ENCODE measurements around the gene SORCS2. TPM values are rescaled to one million over a fixed set of nuclear protein-coding genes. Genes with fewer than 3 reads are reported as not detected.

SORCS2 gene
- total RNA-seq, 1 experiment from 2014 or later = 0.15 TPM

GRCh38 chr4:7228734-7229133, 36.4 kb downstream of the SORCS2 start:
- intact Hi-C loops (cut with micrococcal nuclease; ENCODE audit: unreplicated experiment) = no loop called here
- POLR2A ChIA-PET = no interaction called here
- BruUV-seq (replicated peaks) = no TSS peak
- ATAC-seq (no peak), DNase-seq (ENCODE audit: low read depth, low spot score) (no peak)
- no peak for TF ChIP-seq REST (IDR thresholded peaks at IDR 0.05; ENCODE audit: insufficient read depth in 1 of 2, low read depth in 2 of 2, low read length in 1 of 2)
- no peak for TF ChIP-seq SIN3A (IDR thresholded peaks at IDR 0.05; ENCODE audit: borderline replicate concordance, insufficient read depth, low read depth, low read length)
- TF ChIP-seq, protein P1, sequence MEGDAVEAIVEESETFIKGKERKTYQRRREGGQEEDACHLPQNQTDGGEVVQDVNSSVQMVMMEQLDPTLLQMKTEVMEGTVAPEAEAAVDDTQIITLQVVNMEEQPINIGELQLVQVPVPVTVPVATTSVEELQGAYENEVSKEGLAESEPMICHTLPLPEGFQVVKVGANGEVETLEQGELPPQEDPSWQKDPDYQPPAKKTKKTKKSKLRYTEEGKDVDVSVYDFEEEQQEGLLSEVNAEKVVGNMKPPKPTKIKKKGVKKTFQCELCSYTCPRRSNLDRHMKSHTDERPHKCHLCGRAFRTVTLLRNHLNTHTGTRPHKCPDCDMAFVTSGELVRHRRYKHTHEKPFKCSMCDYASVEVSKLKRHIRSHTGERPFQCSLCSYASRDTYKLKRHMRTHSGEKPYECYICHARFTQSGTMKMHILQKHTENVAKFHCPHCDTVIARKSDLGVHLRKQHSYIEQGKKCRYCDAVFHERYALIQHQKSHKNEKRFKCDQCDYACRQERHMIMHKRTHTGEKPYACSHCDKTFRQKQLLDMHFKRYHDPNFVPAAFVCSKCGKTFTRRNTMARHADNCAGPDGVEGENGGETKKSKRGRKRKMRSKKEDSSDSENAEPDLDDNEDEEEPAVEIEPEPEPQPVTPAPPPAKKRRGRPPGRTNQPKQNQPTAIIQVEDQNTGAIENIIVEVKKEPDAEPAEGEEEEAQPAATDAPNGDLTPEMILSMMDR (IDR thresholded peaks at IDR 0.05) = no peak
- TF ChIP-seq POLR2AphosphoS5 (IDR thresholded peaks at IDR 0.05; ENCODE audit: low read depth, low read length) = no peak
- TF ChIP-seq TCF7L2 (IDR thresholded peaks at IDR 0.05; ENCODE audit: low read depth, low read length) = no peak
- Histone ChIP-seq H3K9me3 (ENCODE audit: control insufficient read depth, insufficient read depth, low read depth, low read length) (no peaks in the 10 kb centered on the region), H3K27me3 (ENCODE audit: control insufficient read depth, insufficient read depth, low read length) (no peaks in the 10 kb centered on the region), H3K4me3 (ENCODE audit: low read depth in 2 of 2, low read length in 2 of 2) (no peak overlapping the region), H3K36me3 (ENCODE audit: control insufficient read depth, insufficient read depth, low read length) (no peaks in the 10 kb centered on the region), H3K27ac (ENCODE audit: low read length) (no peak overlapping the region), H3K4me1 (ENCODE audit: control insufficient read depth, insufficient read depth, low read length) (no peaks in the 10 kb centered on the region)
- in situ Hi-C loops (cut with HindIII; ENCODE audit: low pct_unique_long_range_greater_than_20kb, low sequenced_read_pairs) = no loop called here
- CTCF ChIA-PET = no interaction called here

DNA sequence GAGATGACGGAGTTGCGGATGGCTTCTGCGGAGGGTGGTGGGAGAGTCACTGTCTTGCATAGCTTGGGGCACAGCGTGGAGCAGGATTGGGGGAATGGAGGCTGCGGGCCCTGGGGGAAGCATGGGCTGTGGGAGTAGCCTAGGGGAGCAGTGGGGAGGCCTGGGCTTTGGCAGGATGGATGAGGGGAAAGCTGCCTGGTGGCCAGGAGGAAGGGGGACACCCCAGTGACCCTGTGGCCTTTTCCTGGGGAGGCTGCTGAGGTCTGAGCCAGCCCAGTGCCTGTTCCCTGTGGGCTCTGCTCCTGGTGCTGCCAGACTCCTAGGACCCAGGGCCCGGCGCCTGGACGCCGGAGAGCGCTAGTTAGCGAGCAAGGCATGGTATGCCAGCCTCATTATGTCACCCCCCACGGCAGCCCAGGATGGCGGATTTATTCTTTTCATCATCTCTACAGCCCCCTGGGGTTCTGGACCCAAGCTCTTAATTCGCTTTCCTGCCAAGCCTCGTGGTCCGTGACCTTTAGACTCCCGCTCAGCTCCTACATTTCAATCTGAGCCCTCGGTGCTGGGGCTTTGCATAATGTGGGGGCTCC, 39.8 kb downstream of the SORCS2 start:
- DNase-seq (ENCODE audit: low read depth, low spot score) (no peak), ATAC-seq (no peak)
- H3K27me3 ChIP-seq (ENCODE audit: control insufficient read depth, insufficient read depth, low read length) = no peaks in the 10 kb centered on the region
- no peak overlapping the region for H3K4me3 ChIP-seq (ENCODE audit: low read depth in 2 of 2, low read length in 2 of 2)
- TF ChIP-seq, protein P1 (IDR thresholded peaks at IDR 0.05) = no peak
- no peak for TF ChIP-seq TCF7L2 (IDR thresholded peaks at IDR 0.05; ENCODE audit: low read depth, low read length)
- no peak for TF ChIP-seq REST (IDR thresholded peaks at IDR 0.05; ENCODE audit: insufficient read depth in 1 of 2, low read depth in 2 of 2, low read length in 1 of 2)
- TF ChIP-seq SIN3A (IDR thresholded peaks at IDR 0.05; ENCODE audit: borderline replicate concordance, insufficient read depth, low read depth, low read length) = no peak
- TF ChIP-seq POLR2AphosphoS5 (IDR thresholded peaks at IDR 0.05; ENCODE audit: low read depth, low read length) = no peak
- POLR2A ChIA-PET = no interaction called here
- H3K9me3 ChIP-seq (ENCODE audit: control insufficient read depth, insufficient read depth, low read depth, low read length) = no peaks in the 10 kb centered on the region
- in situ Hi-C loops (cut with HindIII; ENCODE audit: low pct_unique_long_range_greater_than_20kb, low sequenced_read_pairs) = no loop called here
- H3K4me1 ChIP-seq (ENCODE audit: control insufficient read depth, insufficient read depth, low read length) = no peaks in the 10 kb centered on the region
- CTCF ChIA-PET = no interaction called here
- BruUV-seq (replicated peaks) = no TSS peak
- H3K36me3 ChIP-seq (ENCODE audit: control insufficient read depth, insufficient read depth, low read length) = no peaks in the 10 kb centered on the region
- H3K27ac ChIP-seq (ENCODE audit: low read length) = no peak overlapping the region
- intact Hi-C loops (cut with micrococcal nuclease; ENCODE audit: unreplicated experiment) = no loop called here

Measured in Panc1 (cell line).